ENCODE data around the gene CABCOCO1. TPM values are rescaled to one million over a fixed set of nuclear protein-coding genes. Genes with fewer than 3 reads are reported as not detected.
A peak's percentile ranks its signal among the peaks of the same experiment; 100 is the strongest.

Gene CABCOCO1
- total RNA-seq, 1 donor from 2014 or later: 0.19 TPM

DNA sequence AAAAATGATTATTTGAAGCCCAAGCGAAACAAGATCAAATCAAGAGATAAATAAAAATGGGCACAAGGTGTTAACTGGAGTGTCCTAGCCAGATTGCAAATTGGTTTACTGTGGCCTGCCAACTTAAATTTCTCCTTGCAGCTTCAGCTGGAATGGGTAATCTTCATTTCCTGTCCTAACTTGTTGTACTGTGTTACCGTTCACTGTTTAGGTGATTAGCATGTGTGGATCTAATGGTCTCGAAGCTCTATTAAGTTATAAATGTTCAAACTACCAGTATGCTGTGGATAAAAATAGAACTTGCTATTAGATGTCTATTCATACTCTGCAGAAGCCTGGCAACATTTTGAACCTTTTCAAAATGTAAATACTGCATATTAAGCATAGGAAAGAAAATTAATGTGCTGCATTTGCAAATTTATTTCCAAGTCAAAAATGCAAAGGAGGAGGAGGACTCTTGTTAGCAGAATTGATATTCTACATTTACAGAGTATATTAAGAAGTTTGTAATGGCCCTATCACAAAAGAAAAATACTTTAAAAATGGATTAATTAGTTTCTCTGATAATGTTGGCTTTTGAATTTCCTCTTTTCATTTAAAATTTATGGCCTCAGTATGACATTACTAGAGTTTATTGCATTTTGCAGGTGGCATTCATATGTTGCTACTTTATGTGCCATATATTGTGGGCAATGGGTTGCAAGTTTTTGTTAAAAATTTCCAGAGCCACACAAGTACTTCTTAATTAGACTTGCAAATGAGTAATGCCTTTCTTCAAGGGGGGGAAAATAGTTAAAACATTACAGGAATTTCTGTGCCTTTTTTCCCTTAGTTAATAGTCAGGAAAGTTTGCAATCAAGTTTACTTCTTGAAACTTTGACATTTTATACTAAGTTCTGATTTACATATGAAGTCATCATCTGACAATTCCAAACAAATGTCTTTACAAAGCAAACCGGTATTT, 92.1 kb downstream of the CABCOCO1 start:
- H3K4me3 Mint-ChIP-seq (ENCODE audit: unreplicated experiment): no peak overlapping the region
- H3K36me3 Mint-ChIP-seq (ENCODE audit: unreplicated experiment): no peaks in the 10 kb centered on the region
- peaks cover 4% of the 10 kb centered on the region for H3K9me3 Mint-ChIP-seq (ENCODE audit: unreplicated experiment)
- no peak overlapping the region for H3K27ac Mint-ChIP-seq (ENCODE audit: unreplicated experiment)
- H3K4me1 Mint-ChIP-seq (ENCODE audit: unreplicated experiment): peaks cover 53% of the 10 kb centered on the region
- no peak for DNase-seq (ENCODE audit: extremely low spot score, unreplicated experiment)
- TF ChIP-seq, protein P1, sequence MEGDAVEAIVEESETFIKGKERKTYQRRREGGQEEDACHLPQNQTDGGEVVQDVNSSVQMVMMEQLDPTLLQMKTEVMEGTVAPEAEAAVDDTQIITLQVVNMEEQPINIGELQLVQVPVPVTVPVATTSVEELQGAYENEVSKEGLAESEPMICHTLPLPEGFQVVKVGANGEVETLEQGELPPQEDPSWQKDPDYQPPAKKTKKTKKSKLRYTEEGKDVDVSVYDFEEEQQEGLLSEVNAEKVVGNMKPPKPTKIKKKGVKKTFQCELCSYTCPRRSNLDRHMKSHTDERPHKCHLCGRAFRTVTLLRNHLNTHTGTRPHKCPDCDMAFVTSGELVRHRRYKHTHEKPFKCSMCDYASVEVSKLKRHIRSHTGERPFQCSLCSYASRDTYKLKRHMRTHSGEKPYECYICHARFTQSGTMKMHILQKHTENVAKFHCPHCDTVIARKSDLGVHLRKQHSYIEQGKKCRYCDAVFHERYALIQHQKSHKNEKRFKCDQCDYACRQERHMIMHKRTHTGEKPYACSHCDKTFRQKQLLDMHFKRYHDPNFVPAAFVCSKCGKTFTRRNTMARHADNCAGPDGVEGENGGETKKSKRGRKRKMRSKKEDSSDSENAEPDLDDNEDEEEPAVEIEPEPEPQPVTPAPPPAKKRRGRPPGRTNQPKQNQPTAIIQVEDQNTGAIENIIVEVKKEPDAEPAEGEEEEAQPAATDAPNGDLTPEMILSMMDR (IDR thresholded peaks at IDR 0.05): no peak
- H3K27me3 Mint-ChIP-seq (ENCODE audit: unreplicated experiment): no peaks in the 10 kb centered on the region

DNA sequence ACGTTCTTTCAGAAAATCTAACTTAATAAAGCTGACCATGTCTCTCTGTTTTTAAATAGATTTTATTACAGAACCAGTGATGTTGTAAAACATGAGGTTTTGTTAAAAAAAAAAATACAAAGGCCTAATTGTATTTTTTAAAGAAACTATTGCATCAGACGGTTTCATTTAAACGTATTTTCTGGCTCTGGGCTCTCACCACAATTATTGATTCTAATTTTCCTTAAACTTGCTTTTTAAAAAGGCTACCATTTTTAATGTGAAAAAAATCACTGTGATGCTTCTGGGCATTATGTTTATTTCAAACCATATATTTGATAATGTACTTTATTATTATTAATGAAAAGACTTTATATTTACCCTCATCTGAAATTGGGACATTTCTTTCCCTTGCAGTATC, 94.3 kb downstream of the CABCOCO1 start:
- DNase-seq (ENCODE audit: extremely low spot score, unreplicated experiment): no peak
- Mint-ChIP-seq H3K4me3 (ENCODE audit: unreplicated experiment) (no peak overlapping the region), H3K27ac (ENCODE audit: unreplicated experiment) (no peak overlapping the region), H3K9me3 (ENCODE audit: unreplicated experiment) (peaks cover 4% of the 10 kb centered on the region), H3K4me1 (ENCODE audit: unreplicated experiment) (peaks cover 48% of the 10 kb centered on the region), H3K27me3 (ENCODE audit: unreplicated experiment) (no peaks in the 10 kb centered on the region), H3K36me3 (ENCODE audit: unreplicated experiment) (no peaks in the 10 kb centered on the region)
- TF ChIP-seq, protein P1 (IDR thresholded peaks at IDR 0.05): no peak

DNA sequence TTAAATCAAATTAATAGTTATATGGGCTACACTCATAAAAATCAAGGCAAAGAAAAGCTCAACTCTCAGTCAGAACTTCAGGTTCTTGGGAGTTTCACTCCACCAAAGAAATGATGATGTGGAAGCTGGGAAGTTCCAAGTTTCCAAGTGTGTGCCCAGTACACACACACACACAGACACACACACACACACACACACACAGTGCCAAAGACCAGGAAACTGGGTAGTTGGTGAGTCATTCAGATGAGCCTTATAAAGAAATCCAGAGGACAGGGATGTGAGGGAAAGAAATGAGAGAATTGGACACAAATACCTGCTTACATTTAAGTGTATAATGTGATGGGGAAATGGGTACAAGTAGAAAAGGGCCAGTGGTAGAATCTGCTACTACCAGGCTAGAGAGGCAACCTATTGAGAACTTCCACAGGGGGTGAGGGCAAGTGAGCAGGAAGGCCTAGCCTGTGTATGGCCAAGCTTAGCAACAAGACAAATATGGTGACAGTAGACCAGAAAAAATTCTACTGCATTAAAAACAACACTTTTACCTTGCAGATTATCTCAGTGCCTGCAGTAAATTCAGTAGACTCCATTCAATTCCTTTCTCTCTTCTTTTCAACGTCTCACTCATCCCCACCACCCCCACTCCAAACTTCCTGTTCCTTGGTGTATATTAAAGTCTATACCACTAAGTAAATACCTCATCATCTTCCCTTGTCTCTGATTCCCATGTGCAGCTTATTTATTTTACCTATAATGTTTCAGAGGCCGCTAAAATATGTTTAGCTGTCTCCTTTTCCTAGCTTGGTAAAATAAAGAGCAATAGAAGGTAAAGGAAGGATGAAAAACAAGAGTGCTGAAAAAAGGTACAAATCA, 95.0 kb downstream of the CABCOCO1 start:
- Mint-ChIP-seq H3K4me1 (ENCODE audit: unreplicated experiment) (peaks cover 40% of the 10 kb centered on the region), H3K36me3 (ENCODE audit: unreplicated experiment) (no peaks in the 10 kb centered on the region), H3K27me3 (ENCODE audit: unreplicated experiment) (no peaks in the 10 kb centered on the region), H3K4me3 (ENCODE audit: unreplicated experiment) (no peak overlapping the region), H3K9me3 (ENCODE audit: unreplicated experiment) (peaks cover 4% of the 10 kb centered on the region), H3K27ac (ENCODE audit: unreplicated experiment) (peak overlapping the region; percentile 41)
- TF ChIP-seq, protein P1 (IDR thresholded peaks at IDR 0.05): no peak
- DNase-seq (ENCODE audit: extremely low spot score, unreplicated experiment): no peak

GRCh38 chr10:61758433-61758832, 95.7 kb downstream of the CABCOCO1 start:
- H3K4me1 Mint-ChIP-seq (ENCODE audit: unreplicated experiment): peaks cover 37% of the 10 kb centered on the region
- H3K9me3 Mint-ChIP-seq (ENCODE audit: unreplicated experiment): peaks cover 4% of the 10 kb centered on the region

More at GRCh38 chr10:61758433-61758832, 95.7 kb downstream of the CABCOCO1 start:
- Mint-ChIP-seq H3K27me3 (ENCODE audit: unreplicated experiment) (no peaks in the 10 kb centered on the region), H3K27ac (ENCODE audit: unreplicated experiment) (no peak overlapping the region), H3K4me3 (ENCODE audit: unreplicated experiment) (no peak overlapping the region), H3K36me3 (ENCODE audit: unreplicated experiment) (no peaks in the 10 kb centered on the region)
- TF ChIP-seq, protein P1 (IDR thresholded peaks at IDR 0.05): no peak
- DNase-seq (ENCODE audit: extremely low spot score, unreplicated experiment): no peak
